IMR-90 (cell line): Measurements from ENCODE around the gene LGI2. TPM values are rescaled to one million over a fixed set of nuclear protein-coding genes. Genes with fewer than 3 reads are reported as not detected.

ENCODE experiments used
- ATAC-seq: fragments of 200-7000 bp; cut with Tn5 transposase; 2 replicates; pipeline ENCODE4 v1.9.1; 2020; ENCODE audit warnings: low read depth, mild to moderate bottlenecking, moderate library complexity
- BruUV-seq: library from RNA; stranded (reverse); fragments of 400-500 nt; replicated peaks from 2 replicates; lab custom pipeline; 2021; lab: Mats Ljungman, UMichigan
- CTCF ChIA-PET: fragments of 300-600 bp; formaldehyde crosslinking; extraction: SDS; loops from one replicate; lab custom pipeline; 2021; ENCODE audit warnings: antibody characterized with exemption; lab: Yijun Ruan, JAX
- POLR2A ChIA-PET: fragments of 300-600 bp; sonication (Branson Sonifier 250); formaldehyde crosslinking; loops from one replicate; lab custom pipeline; 2022; ENCODE audit warnings: antibody characterized with exemption; ENCODE audit not compliant: unreplicated experiment; lab: Charles Lee
- DNase-seq: peaks from one replicate; pipeline ENCODE4 v3.0.0; 2013
- H2AFZ ChIP-seq: replicated peaks from 2 replicates; pipeline ENCODE3; 2013; ENCODE audit warnings: low read length, mild to moderate bottlenecking; ENCODE audit not compliant: poor library complexity
- H2AK5ac ChIP-seq: 2 replicates; pipeline ENCODE4 v1.6.1; 2013; ENCODE audit warnings: low read depth, low read length, inconsistent platforms
- H2AK9ac ChIP-seq: replicated peaks from 2 replicates; pipeline ENCODE3; 2013; ENCODE audit warnings: mild to moderate bottlenecking, low read depth, low read length, moderate library complexity; ENCODE audit not compliant: poor library complexity
- H2BK120ac ChIP-seq: 2 replicates; pipeline ENCODE4 v1.6.1; 2013; ENCODE audit warnings: low read depth, low read length, inconsistent platforms
- H2BK15ac ChIP-seq: 3 replicates; pipeline ENCODE4 v1.6.1; 2013; ENCODE audit warnings: low read depth, low read length, inconsistent platforms
- H2BK20ac ChIP-seq: 2 replicates; pipeline ENCODE4 v1.6.1; 2013; ENCODE audit warnings: low read depth, mild to moderate bottlenecking, inconsistent platforms, low read length, moderate library complexity
- H2BK5ac ChIP-seq: 2 replicates; pipeline ENCODE4 v1.6.1; 2013; ENCODE audit warnings: mild to moderate bottlenecking, low read depth, low read length, inconsistent platforms; ENCODE audit not compliant: poor library complexity, severe bottlenecking
- H3K14ac ChIP-seq: replicated peaks from 2 replicates; pipeline ENCODE4 v1.6.1; 2013; ENCODE audit warnings: low read depth, low read length, inconsistent platforms
- H3K18ac ChIP-seq: 2 replicates; pipeline ENCODE4 v1.6.1; 2013; ENCODE audit warnings: low read depth, low read length, control low read depth
- H3K23ac ChIP-seq: 2 replicates; pipeline ENCODE4 v1.6.1; 2013; ENCODE audit warnings: low read depth, low read length, inconsistent platforms
- H3K27ac ChIP-seq: 2 replicates; pipeline ENCODE4 v1.5.1; 2013; ENCODE audit warnings: mild to moderate bottlenecking, control low read depth, low read length; ENCODE audit not compliant: insufficient read depth
- H3K27me3 ChIP-seq: 2 replicates; pipeline ENCODE4 v1.6.1; 2013; ENCODE audit warnings: low read length; ENCODE audit not compliant: control insufficient read depth, insufficient read depth
- H3K36me3 ChIP-seq: 2 replicates; pipeline ENCODE4 v1.6.1; 2013; ENCODE audit warnings: low read length, mixed read lengths; ENCODE audit not compliant: control insufficient read depth, insufficient read depth
- H3K4ac ChIP-seq: 2 replicates; pipeline ENCODE4 v1.6.1; 2013; ENCODE audit warnings: low read depth, low read length, inconsistent platforms
- H3K4me1 ChIP-seq: 2 replicates; pipeline ENCODE4 v1.6.1; 2013; ENCODE audit warnings: low read length, mixed read lengths; ENCODE audit not compliant: control insufficient read depth, insufficient read depth
- H3K4me2 ChIP-seq: 2 replicates; pipeline ENCODE4 v1.6.1; 2013; ENCODE audit warnings: low read depth, mild to moderate bottlenecking, control low read depth, low read length, moderate library complexity
- H3K4me3 ChIP-seq: 2 replicates; pipeline ENCODE4 v1.5.1; 2013; ENCODE audit warnings: low read depth, mild to moderate bottlenecking, control low read depth, low read length, moderate library complexity; ENCODE audit not compliant: insufficient read depth
- H3K56ac ChIP-seq: 2 replicates; pipeline ENCODE4 v1.6.1; 2013; ENCODE audit warnings: low read length, inconsistent platforms; ENCODE audit not compliant: insufficient read depth; ENCODE audit errors: extremely low read depth
- H3K79me1 ChIP-seq, 2 experiments: 2 replicates each; pipeline ENCODE4 v1.6.1; 2013; ENCODE audit warnings: low read length in 2 of 2, inconsistent platforms in 1 of 2, low read depth in 1 of 2
- H3K9ac ChIP-seq: 2 replicates; pipeline ENCODE4 v1.6.1; 2013; ENCODE audit warnings: low read depth, low read length, control low read depth
- H3K9me1 ChIP-seq: 2 replicates; pipeline ENCODE4 v1.6.1; 2013; ENCODE audit warnings: low read length, inconsistent platforms; ENCODE audit not compliant: insufficient read depth
- H3K9me3 ChIP-seq: 2 replicates; pipeline ENCODE4 v1.6.1; 2013; ENCODE audit warnings: low read length; ENCODE audit not compliant: control insufficient read depth, insufficient read depth
- H4K20me1 ChIP-seq: 2 replicates; pipeline ENCODE4 v1.6.1; 2013; ENCODE audit warnings: low read length, inconsistent platforms; ENCODE audit not compliant: insufficient read depth
- H4K5ac ChIP-seq: 2 replicates; pipeline ENCODE4 v1.6.1; 2013; ENCODE audit warnings: mild to moderate bottlenecking, low read depth, low read length, control low read depth
- H4K8ac ChIP-seq, 2 experiments: 2 replicates each; pipeline ENCODE4 v1.6.1; 2013; ENCODE audit warnings: low read depth in 2 of 2, low read length in 2 of 2, control low read depth in 1 of 2, inconsistent platforms in 1 of 2
- H4K91ac ChIP-seq: 2 replicates; pipeline ENCODE4 v1.6.1; 2013; ENCODE audit warnings: low read depth, low read length, inconsistent platforms; ENCODE audit not compliant: insufficient read depth
- POLR2A ChIP-seq: IDR thresholded peaks from 2 replicates; pipeline ENCODE4 v1.6.1; 2012; ENCODE audit warnings: mild to moderate bottlenecking, low read depth, low read length
- WGBS, 2 experiments: methylation state at CpG; one replicate each; pipeline versions ENCODE4 v1.1.5 to v1.1.7; 2013; ENCODE audit warnings: missing lambda C conversion rate in 2 of 2; ENCODE audit not compliant: insufficient read length in 1 of 2; ENCODE audit errors: extremely low coverage in 2 of 2; 5-methylcytosine and 5-hydroxymethylcytosine counted together
- dilution Hi-C: fragments of 300-500 bp; cut with HindIII; formaldehyde crosslinking; loops from one replicate; pipeline ENCODE4 v1.14.3; 2018; ENCODE audit warnings: low sequenced_read_pairs; ENCODE audit not compliant: unreplicated experiment
- in situ Hi-C: fragments of 300-500 bp; cut with MboI; formaldehyde crosslinking; loops from 3 replicates; pipeline ENCODE4 v1.14.3; 2019; ENCODE audit warnings: low sequenced_read_pairs, inconsistent platforms, mixed read lengths
- intact Hi-C: fragments of 100-400 bp; cut with micrococcal nuclease; formaldehyde crosslinking; loops from 2 replicates; pipeline ENCODE4 v1.10.0; 2022
- polyA plus RNA-seq, 3 experiments: library from polyadenylated mRNA; depleted of rRNA; stranded (reverse); fragments of >200 nt; gene quantifications; 2 replicates each; pipeline ENCODE4 v1.2.3, GENCODE V29; 2012; ENCODE audit warnings: low replicate concordance in 1 of 3
- total RNA-seq: library from RNA; depleted of rRNA; stranded (reverse); fragments of >200 nt; gene quantifications from 2 replicates; pipeline ENCODE4 v1.2.3, GENCODE V29; 2012

Gene LGI2
- total and polyA plus RNA-seq, 2 of the 4 experiments (the other 2 are of a cell fraction): not detected

GRCh38 chr4:25011135-25011866 is 19.4 kb downstream of the LGI2 start:
- no peak overlapping the region for H3K9ac ChIP-seq
- in situ Hi-C loops (no loop called here), dilution Hi-C loops (no loop called here), intact Hi-C loops (no loop called here)
- no peak overlapping the region for H3K18ac ChIP-seq
- no peak overlapping the region for H3K4me2 ChIP-seq
- DNase-seq (no peak), ATAC-seq (no peak)
- H4K91ac ChIP-seq: no peak overlapping the region
- no peak overlapping the region for H4K8ac ChIP-seq
- H3K56ac ChIP-seq: no peak overlapping the region
- no peak for TF ChIP-seq POLR2A
- H2AK5ac ChIP-seq: no peak overlapping the region
- H3K9me1 ChIP-seq: no peaks in the 10 kb centered on the region
- 100% methylated on average over 2 of the region's 14 CpGs; no CpG with 5 or more reads in 1 of the 2 experiments for WGBS, 2 experiments
- no peaks in the 10 kb centered on the region for H3K79me1 ChIP-seq
- ChIA-PET CTCF (no interaction called here), POLR2A (no interaction called here)
- H3K4me3 ChIP-seq: no peak overlapping the region
- no peak overlapping the region for H2AFZ ChIP-seq
- H4K5ac ChIP-seq: no peak overlapping the region
- peaks cover 19% of the 10 kb centered on the region for H3K27me3 ChIP-seq
- no peak overlapping the region for H2BK15ac ChIP-seq
- no peaks in the 10 kb centered on the region for H4K20me1 ChIP-seq
- no peak overlapping the region for H2BK5ac ChIP-seq
- H3K9me3 ChIP-seq: no peaks in the 10 kb centered on the region
- no peak overlapping the region for H3K23ac ChIP-seq
- no peak overlapping the region for H2BK120ac ChIP-seq
- no peak overlapping the region for H3K14ac ChIP-seq
- no peak overlapping the region for H2AK9ac ChIP-seq
- no peaks in the 10 kb centered on the region for H3K4me1 ChIP-seq
- BruUV-seq: no TSS peak
- H3K27ac ChIP-seq: no peak overlapping the region
- H3K36me3 ChIP-seq: no peaks in the 10 kb centered on the region
- no peak overlapping the region for H2BK20ac ChIP-seq
- no peak overlapping the region for H3K4ac ChIP-seq
